Dedifferentiated amniotic fluid mesenchymal stem cell (primary cell): ENCODE data around the gene PGAP3.
A peak's percentile ranks its signal among the peaks of the same experiment; 100 is the strongest.

Source experiments
- DNase-seq: peaks from one replicate; pipeline ENCODE4 v3.0.0-alpha.2; 2016; ENCODE audit errors: extremely low spot score

Gene PGAP3

GRCh38 chr17:39660397-39661385 lies 27.2 kb downstream of the PGAP3 start:
- no peak for DNase-seq

GRCh38 chr17:39660011-39660360 lies 27.9 kb downstream of the PGAP3 start:
- DNase-seq, result no peak

GRCh38 chr17:39659279-39660010 lies 28.4 kb downstream of the PGAP3 start:
- DNase-seq, result no peak

GRCh38 chr17:39658760-39659159 lies 29.1 kb downstream of the PGAP3 start:
- DNase-seq, result no peak

GRCh38 chr17:39658346-39658745 lies 29.5 kb downstream of the PGAP3 start:
- no peak for DNase-seq

GRCh38 chr17:39655105-39655504 lies 32.8 kb downstream of the PGAP3 start:
- no peak for DNase-seq

- no peak for DNase-seq
Observed at GRCh38 chr17:39653662-39654331, 34.1 kb downstream of the PGAP3 start.

- no peak for DNase-seq
Observed at GRCh38 chr17:39653316-39653661, 34.6 kb downstream of the PGAP3 start.

- no peak for DNase-seq
Observed at GRCh38 chr17:39652587-39653315, 35.1 kb downstream of the PGAP3 start.

- DNase-seq, result no peak
Observed at GRCh38 chr17:39651923-39652586, 35.8 kb downstream of the PGAP3 start.

GRCh38 chr17:39650121-39650579 lies 37.7 kb downstream of the PGAP3 start:
- DNase-seq, result no peak

GRCh38 chr17:39648616-39649366 lies 39.1 kb downstream of the PGAP3 start:
- peak; percentile 23 for DNase-seq

GRCh38 chr17:39647256-39647655 lies 40.6 kb downstream of the PGAP3 start:
- DNase-seq, result no peak

GRCh38 chr17:39643271-39643670 lies 44.6 kb downstream of the PGAP3 start:
- no peak for DNase-seq

- no peak for DNase-seq
Observed at GRCh38 chr17:39642291-39643074, 45.4 kb downstream of the PGAP3 start.

- no peak for DNase-seq
Observed at GRCh38 chr17:39641883-39642282, 46.0 kb downstream of the PGAP3 start.

GRCh38 chr17:39641097-39641496 lies 46.8 kb downstream of the PGAP3 start:
- no peak for DNase-seq

- DNase-seq, result no peak
Observed at GRCh38 chr17:39640591-39641031, 47.2 kb downstream of the PGAP3 start.
